Measurements from ENCODE around the gene ASPG. TPM values are rescaled to one million over a fixed set of nuclear protein-coding genes. Genes with fewer than 3 reads are reported as not detected.

The ASPG gene
- polyA plus RNA-seq, 1 donor (not counting 4 experiments of a cell fraction or from before 2014, with no cell fraction given) = 0.10 TPM

DNA sequence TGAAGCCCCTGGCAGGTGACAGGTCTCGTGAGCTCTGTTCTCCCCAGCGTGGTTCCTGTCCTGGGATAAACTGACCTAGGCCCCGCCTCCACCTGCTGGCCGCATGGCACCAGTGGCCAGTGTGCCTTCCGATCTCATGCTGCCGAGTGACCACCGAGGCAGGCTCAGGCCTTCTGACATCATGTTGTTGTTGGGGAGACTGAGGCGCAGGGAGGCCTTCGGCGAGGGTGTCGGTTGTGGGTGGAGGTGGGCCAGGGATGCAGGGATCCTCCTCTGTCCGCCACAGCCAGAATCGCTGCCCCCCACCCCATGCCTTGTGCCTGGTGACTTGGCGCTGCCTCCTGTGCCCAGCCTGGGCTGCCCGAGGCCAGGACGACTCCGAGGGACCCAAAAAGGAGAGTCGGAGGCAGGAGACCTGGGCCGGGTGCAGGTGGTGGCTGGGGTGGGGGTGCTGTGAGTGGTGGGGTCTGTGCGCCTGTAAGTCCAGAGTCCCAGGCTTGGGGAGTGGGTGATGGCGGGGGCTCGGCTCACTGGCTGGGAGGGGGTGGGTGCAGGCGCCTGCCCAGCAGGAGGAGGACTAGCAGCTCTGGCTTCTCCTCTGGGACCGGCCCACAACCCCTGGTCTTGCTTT is 24.3 kb downstream of the ASPG start:
- H2AFZ ChIP-seq (ENCODE audit: control insufficient read depth, low read length) = no peak overlapping the region
- no peak for FAIRE-seq
- no peaks in the 10 kb centered on the region for H3K36me3 ChIP-seq (ENCODE audit: control insufficient read depth in 2 of 2, extremely low read depth in 1 of 2, insufficient read depth in 2 of 2, low read length in 2 of 2)
- H3K27me3 ChIP-seq (ENCODE audit: control insufficient read depth, extremely low read depth, insufficient read depth, low read length) = no peaks in the 10 kb centered on the region
- no peak for TF ChIP-seq EZH2 (IDR thresholded peaks at IDR 0.05; ENCODE audit: low read length)
- TF ChIP-seq, protein P1, sequence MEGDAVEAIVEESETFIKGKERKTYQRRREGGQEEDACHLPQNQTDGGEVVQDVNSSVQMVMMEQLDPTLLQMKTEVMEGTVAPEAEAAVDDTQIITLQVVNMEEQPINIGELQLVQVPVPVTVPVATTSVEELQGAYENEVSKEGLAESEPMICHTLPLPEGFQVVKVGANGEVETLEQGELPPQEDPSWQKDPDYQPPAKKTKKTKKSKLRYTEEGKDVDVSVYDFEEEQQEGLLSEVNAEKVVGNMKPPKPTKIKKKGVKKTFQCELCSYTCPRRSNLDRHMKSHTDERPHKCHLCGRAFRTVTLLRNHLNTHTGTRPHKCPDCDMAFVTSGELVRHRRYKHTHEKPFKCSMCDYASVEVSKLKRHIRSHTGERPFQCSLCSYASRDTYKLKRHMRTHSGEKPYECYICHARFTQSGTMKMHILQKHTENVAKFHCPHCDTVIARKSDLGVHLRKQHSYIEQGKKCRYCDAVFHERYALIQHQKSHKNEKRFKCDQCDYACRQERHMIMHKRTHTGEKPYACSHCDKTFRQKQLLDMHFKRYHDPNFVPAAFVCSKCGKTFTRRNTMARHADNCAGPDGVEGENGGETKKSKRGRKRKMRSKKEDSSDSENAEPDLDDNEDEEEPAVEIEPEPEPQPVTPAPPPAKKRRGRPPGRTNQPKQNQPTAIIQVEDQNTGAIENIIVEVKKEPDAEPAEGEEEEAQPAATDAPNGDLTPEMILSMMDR (optimal IDR thresholded peaks at IDR 0.05 in 1 of 3, IDR thresholded peaks at IDR 0.05 in 1 of 3, conservative IDR thresholded peaks at IDR 0.05 in 1 of 3; ENCODE audit: extremely low read depth in 1 of 3, insufficient read depth in 2 of 3, low read length in 3 of 3) = no peak
- dilution Hi-C loops (cut with MboI; ENCODE audit: extremely low pct_ligation_motif_present, low sequenced_read_pairs) = no loop called here
- no peaks in the 10 kb centered on the region for H3K9me3 ChIP-seq (ENCODE audit: control insufficient read depth, low read depth, low read length)
- H4K20me1 ChIP-seq (ENCODE audit: control insufficient read depth, extremely low read depth, insufficient read depth, low read length) = peaks cover 3% of the 10 kb centered on the region
- no peak overlapping the region for H3K4me2 ChIP-seq (ENCODE audit: control insufficient read depth, extremely low read depth, insufficient read depth, low read depth, low read length)
- H3K4me1 ChIP-seq (ENCODE audit: control insufficient read depth, extremely low read depth, insufficient read depth, low read length) = peaks cover 17% of the 10 kb centered on the region
- no peak overlapping the region for H3K27ac ChIP-seq (ENCODE audit: control insufficient read depth, insufficient read depth, low read length)
- no peak overlapping the region for H3K4me3 ChIP-seq (ENCODE audit: control insufficient read depth in 2 of 3, extremely low read depth in 1 of 3, insufficient read depth in 2 of 3, low read depth in 1 of 3, low read length in 3 of 3)
- DNase-seq (ENCODE audit: low read depth, low spot score) = no peak
- no peak overlapping the region for H3K9ac ChIP-seq (ENCODE audit: control insufficient read depth, extremely low read depth, insufficient read depth, low read length)
- no peaks in the 10 kb centered on the region for H3K79me2 ChIP-seq (ENCODE audit: control insufficient read depth, insufficient read depth, low read length)
- no peaks in the 10 kb centered on the region for H3K9me1 ChIP-seq (ENCODE audit: control insufficient read depth, extremely low read depth, insufficient read depth, low read length)

- H3K27ac ChIP-seq (ENCODE audit: control insufficient read depth, insufficient read depth, low read length) = no peak overlapping the region
- no peak for FAIRE-seq
Observed at GRCh38 chr14:104110491-104111209, 25.1 kb downstream of the ASPG start.

More at GRCh38 chr14:104110491-104111209, 25.1 kb downstream of the ASPG start:
- no peak for TF ChIP-seq EZH2 (IDR thresholded peaks at IDR 0.05; ENCODE audit: low read length)
- TF ChIP-seq, protein P1 (optimal IDR thresholded peaks at IDR 0.05 in 1 of 3, IDR thresholded peaks at IDR 0.05 in 1 of 3, conservative IDR thresholded peaks at IDR 0.05 in 1 of 3; ENCODE audit: extremely low read depth in 1 of 3, insufficient read depth in 2 of 3, low read length in 3 of 3) = no peak
- Histone ChIP-seq H3K4me2 (ENCODE audit: control insufficient read depth, extremely low read depth, insufficient read depth, low read depth, low read length) (no peak overlapping the region), H3K9ac (ENCODE audit: control insufficient read depth, extremely low read depth, insufficient read depth, low read length) (no peak overlapping the region), H3K4me1 (ENCODE audit: control insufficient read depth, extremely low read depth, insufficient read depth, low read length) (peaks cover 17% of the 10 kb centered on the region), H3K79me2 (ENCODE audit: control insufficient read depth, insufficient read depth, low read length) (no peaks in the 10 kb centered on the region), H2AFZ (ENCODE audit: control insufficient read depth, low read length) (no peak overlapping the region), H3K9me3 (ENCODE audit: control insufficient read depth, low read depth, low read length) (no peaks in the 10 kb centered on the region), H3K9me1 (ENCODE audit: control insufficient read depth, extremely low read depth, insufficient read depth, low read length) (no peaks in the 10 kb centered on the region), H4K20me1 (ENCODE audit: control insufficient read depth, extremely low read depth, insufficient read depth, low read length) (peaks cover 3% of the 10 kb centered on the region), H3K4me3 (ENCODE audit: control insufficient read depth in 2 of 3, extremely low read depth in 1 of 3, insufficient read depth in 2 of 3, low read depth in 1 of 3, low read length in 3 of 3) (no peak overlapping the region), H3K36me3 (ENCODE audit: control insufficient read depth in 2 of 2, extremely low read depth in 1 of 2, insufficient read depth in 2 of 2, low read length in 2 of 2) (no peaks in the 10 kb centered on the region), H3K27me3 (ENCODE audit: control insufficient read depth, extremely low read depth, insufficient read depth, low read length) (no peaks in the 10 kb centered on the region)
- DNase-seq (ENCODE audit: low read depth, low spot score) = no peak
- dilution Hi-C loops (cut with MboI; ENCODE audit: extremely low pct_ligation_motif_present, low sequenced_read_pairs) = no loop called here

Measured in keratinocyte (primary cell).